Activated naive CD4-positive, alpha-beta T cell treated with anti-CD3 and anti-CD28 coated beads, Interleukin-2, amount 50 U/mL, for 24 hours (primary cell): ENCODE results near the gene POTEG.
"Not testable (repeated sequence)": the region's sequence is repeated elsewhere in the genome, so short reads cannot be mapped to it uniquely, and the experiment has no call there.

Experiments
- H3K27ac Mint-ChIP-seq: one replicate; pipeline ENCODE4 v1.8.0; 2021; ENCODE audit warnings: mild to moderate bottlenecking, mixed read lengths
- H3K27me3 Mint-ChIP-seq: one replicate; pipeline ENCODE4 v1.8.0; 2021; ENCODE audit warnings: mixed read lengths
- H3K36me3 Mint-ChIP-seq: one replicate; pipeline ENCODE4 v1.8.0; 2021; ENCODE audit warnings: mixed read lengths
- H3K4me1 Mint-ChIP-seq: one replicate; pipeline ENCODE4 v1.8.0; 2021; ENCODE audit warnings: mixed read lengths
- H3K4me3 Mint-ChIP-seq: one replicate; pipeline ENCODE4 v1.8.0; 2021; ENCODE audit warnings: mild to moderate bottlenecking, mixed read lengths
- H3K9me3 Mint-ChIP-seq: one replicate; pipeline ENCODE4 v1.8.0; 2021; ENCODE audit warnings: mixed read lengths

The POTEG gene

GRCh38 chr14:19386309-19386708 is 47.8 kb downstream of the POTEG start:
- H3K27ac Mint-ChIP-seq, H3K36me3 Mint-ChIP-seq, H3K27me3 Mint-ChIP-seq, H3K4me3 Mint-ChIP-seq, H3K4me1 Mint-ChIP-seq, H3K9me3 Mint-ChIP-seq: not testable (repeated sequence)

- not testable (repeated sequence) for H3K27me3 Mint-ChIP-seq, H3K4me3 Mint-ChIP-seq, H3K9me3 Mint-ChIP-seq, H3K4me1 Mint-ChIP-seq, H3K27ac Mint-ChIP-seq, H3K36me3 Mint-ChIP-seq
Observed at GRCh38 chr14:19384088-19384781, 49.9 kb downstream of the POTEG start.

GRCh38 chr14:19383008-19383584 is 51.0 kb downstream of the POTEG start:
- H3K27me3 Mint-ChIP-seq, H3K4me1 Mint-ChIP-seq, H3K9me3 Mint-ChIP-seq, H3K36me3 Mint-ChIP-seq, H3K4me3 Mint-ChIP-seq, H3K27ac Mint-ChIP-seq: not testable (repeated sequence)

GRCh38 chr14:19380137-19380536 is 54.0 kb downstream of the POTEG start:
- not testable (repeated sequence) for H3K9me3 Mint-ChIP-seq

GRCh38 chr14:19374451-19374903 is 59.7 kb downstream of the POTEG start:
- not testable (repeated sequence) for H3K27ac Mint-ChIP-seq, H3K4me3 Mint-ChIP-seq, H3K9me3 Mint-ChIP-seq, H3K27me3 Mint-ChIP-seq, H3K4me1 Mint-ChIP-seq, H3K36me3 Mint-ChIP-seq

More at GRCh38 chr14:19380137-19380536, 54.0 kb downstream of the POTEG start:
- H3K27me3 Mint-ChIP-seq, H3K27ac Mint-ChIP-seq, H3K4me1 Mint-ChIP-seq, H3K4me3 Mint-ChIP-seq, H3K36me3 Mint-ChIP-seq: not testable (repeated sequence)

GRCh38 chr14:19372813-19373500 is 61.2 kb downstream of the POTEG start:
- H3K9me3 Mint-ChIP-seq, H3K27ac Mint-ChIP-seq, H3K36me3 Mint-ChIP-seq, H3K4me3 Mint-ChIP-seq, H3K4me1 Mint-ChIP-seq, H3K27me3 Mint-ChIP-seq: not testable (repeated sequence)

- not testable (repeated sequence) for H3K4me3 Mint-ChIP-seq, H3K36me3 Mint-ChIP-seq, H3K27me3 Mint-ChIP-seq, H3K27ac Mint-ChIP-seq, H3K4me1 Mint-ChIP-seq, H3K9me3 Mint-ChIP-seq
Observed at GRCh38 chr14:19371767-19372166, 62.4 kb downstream of the POTEG start.

GRCh38 chr14:19362803-19363202 is 71.3 kb downstream of the POTEG start:
- H3K36me3 Mint-ChIP-seq, H3K9me3 Mint-ChIP-seq, H3K4me1 Mint-ChIP-seq, H3K27me3 Mint-ChIP-seq, H3K27ac Mint-ChIP-seq, H3K4me3 Mint-ChIP-seq: not testable (repeated sequence)

- H3K36me3 Mint-ChIP-seq, H3K4me1 Mint-ChIP-seq, H3K9me3 Mint-ChIP-seq, H3K27me3 Mint-ChIP-seq, H3K27ac Mint-ChIP-seq, H3K4me3 Mint-ChIP-seq: not testable (repeated sequence)
Observed at GRCh38 chr14:19362323-19362722, 71.8 kb downstream of the POTEG start.

GRCh38 chr14:19361636-19362253 is 72.4 kb downstream of the POTEG start:
- H3K9me3 Mint-ChIP-seq, H3K4me1 Mint-ChIP-seq: not testable (repeated sequence)

GRCh38 chr14:19360937-19361635 is 73.1 kb downstream of the POTEG start:
- not testable (repeated sequence) for H3K4me1 Mint-ChIP-seq, H3K4me3 Mint-ChIP-seq, H3K27me3 Mint-ChIP-seq, H3K36me3 Mint-ChIP-seq, H3K9me3 Mint-ChIP-seq, H3K27ac Mint-ChIP-seq

More at GRCh38 chr14:19361636-19362253, 72.4 kb downstream of the POTEG start:
- not testable (repeated sequence) for H3K27me3 Mint-ChIP-seq, H3K4me3 Mint-ChIP-seq, H3K36me3 Mint-ChIP-seq, H3K27ac Mint-ChIP-seq
